HFF-Myc (cell line): ENCODE results near the gene ART4.

Source experiments
- DNase-seq: peaks from one replicate; pipeline ENCODE4 v3.0.0-alpha.2; 2011; ENCODE audit warnings: low read depth; ENCODE audit errors: extremely low read depth
- H3K4me3 ChIP-seq: replicated peaks from 2 replicates; pipeline ENCODE4 v1.5.1; 2011; ENCODE audit warnings: low read depth, mild to moderate bottlenecking, control low read depth, low read length
- CTCF ChIP-seq: IDR thresholded peaks from 2 replicates; pipeline ENCODE4 v1.5.1; 2012; ENCODE audit warnings: mild to moderate bottlenecking, low read depth, low read length, control low read depth; ENCODE audit errors: missing control alignments

The ART4 gene

GRCh38 chr12:14782756-14783155 is 60.6 kb downstream of the ART4 start:
- TF ChIP-seq CTCF: no peak
- H3K4me3 ChIP-seq: no peak overlapping the region
- no peak for DNase-seq

- H3K4me3 ChIP-seq: no peak overlapping the region
- no peak for TF ChIP-seq CTCF
- DNase-seq: no peak
These were observed 61.8 kb downstream of the ART4 start for GRCh38 chr12:14781563-14781962.

GRCh38 chr12:14780859-14781258 is 62.5 kb downstream of the ART4 start:
- H3K4me3 ChIP-seq: no peak overlapping the region
- no peak for TF ChIP-seq CTCF
- DNase-seq: no peak

DNA sequence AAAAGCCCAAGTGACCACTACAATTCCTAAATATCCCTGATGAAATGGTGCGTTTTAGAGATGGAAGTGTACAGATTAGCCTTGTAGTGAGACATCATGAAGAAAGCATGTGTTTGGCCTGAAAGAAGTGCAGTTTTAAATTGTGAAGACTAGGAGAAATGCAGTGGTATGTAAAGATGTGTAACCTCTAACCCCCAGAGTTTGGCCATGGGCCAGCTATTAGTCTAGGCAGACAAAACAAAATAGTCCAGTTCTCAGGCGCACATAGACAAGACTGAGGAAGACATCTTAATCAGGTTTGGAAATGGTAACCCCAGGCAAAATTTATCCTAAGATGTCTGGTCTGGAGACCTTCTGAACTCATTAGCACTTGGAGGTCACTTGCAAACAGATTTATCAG is 63.5 kb downstream of the ART4 start:
- TF ChIP-seq CTCF: no peak
- no peak overlapping the region for H3K4me3 ChIP-seq
- DNase-seq: no peak

- DNase-seq: no peak
These were observed 66.1 kb downstream of the ART4 start for GRCh38 chr12:14777271-14777670.

DNA sequence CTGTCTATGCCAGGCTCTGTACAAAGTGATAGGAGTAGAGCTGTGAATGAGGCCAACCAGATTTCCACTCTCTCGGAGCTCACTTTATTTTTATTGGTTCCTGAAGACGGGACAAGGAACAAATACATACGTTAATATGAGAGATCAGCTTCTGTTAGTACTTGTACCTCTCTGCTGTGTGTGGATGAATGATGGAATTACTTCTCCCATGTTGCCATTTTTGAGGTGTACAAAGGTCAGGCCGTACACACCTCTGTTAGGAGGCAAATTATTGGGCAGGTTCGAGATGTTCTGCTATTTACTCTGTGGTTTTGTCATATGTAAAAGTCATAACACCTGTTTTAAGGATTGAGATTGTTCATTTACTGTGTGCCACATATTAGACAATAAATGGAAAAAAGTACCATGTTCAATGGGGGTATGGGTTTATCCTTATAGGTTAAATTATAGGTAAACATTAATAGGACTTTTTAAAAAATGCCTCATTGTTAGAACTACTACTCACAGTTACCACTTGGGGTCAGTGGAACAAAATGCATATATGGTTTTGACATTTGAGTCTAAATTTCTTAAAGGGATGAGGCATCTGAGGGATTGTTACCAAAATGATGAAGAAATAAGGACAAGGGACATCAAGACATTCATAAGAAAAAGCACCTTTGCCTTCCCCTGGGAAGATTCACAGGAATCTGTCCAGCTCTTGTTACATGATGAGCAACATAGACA is 66.9 kb downstream of the ART4 start:
- no peak for DNase-seq
- TF ChIP-seq CTCF: no peak
- H3K4me3 ChIP-seq: peak overlapping the region; percentile 73

More at GRCh38 chr12:14777271-14777670, 66.1 kb downstream of the ART4 start:
- H3K4me3 ChIP-seq: no peak overlapping the region
- TF ChIP-seq CTCF: no peak

DNA sequence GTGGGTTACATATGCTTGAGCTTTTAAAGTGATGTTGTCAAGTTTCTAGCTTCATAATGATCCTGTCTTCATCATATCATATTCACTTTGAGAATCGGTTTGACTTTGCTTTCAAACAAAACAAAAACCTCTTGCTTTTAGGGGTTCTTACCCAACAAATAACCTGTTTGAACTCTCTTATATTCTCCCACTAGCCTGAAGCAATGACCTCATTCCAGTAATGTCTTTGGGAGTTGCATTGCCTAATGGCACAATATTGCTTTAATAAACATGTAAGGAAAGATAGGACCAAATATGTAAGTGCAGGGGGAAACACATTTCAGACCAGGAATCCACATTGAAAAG is 67.7 kb downstream of the ART4 start:
- no peak for DNase-seq
- peak overlapping the region; percentile 73 for H3K4me3 ChIP-seq
- no peak for TF ChIP-seq CTCF
